ENCODE data around the gene ADAMTS8.
A peak's percentile ranks its signal among the peaks of the same experiment; 100 is the strongest.

- TF ChIP-seq CTCF (IDR thresholded peaks at IDR 0.05) (no peak), POLR2A (IDR thresholded peaks at IDR 0.05) (no peak), POLR2AphosphoS5 (IDR thresholded peaks at IDR 0.05) (no peak), EP300 (IDR thresholded peaks at IDR 0.05) (peak; percentile 60)
Measured at GRCh38 chr11:130429983-130430382, 1.6 kb upstream of the ADAMTS8 start.

All from stomach (tissue), 4 donors.